Osteoblast (primary cell): ENCODE results near the gene BCL11A. TPM values are rescaled to one million over a fixed set of nuclear protein-coding genes. Genes with fewer than 3 reads are reported as not detected.
A peak's percentile ranks its signal among the peaks of the same experiment; 100 is the strongest.

Experiments
- DNase-seq: peaks from one replicate; pipeline ENCODE4 v3.0.0; 2011; ENCODE audit warnings: low spot score, mixed read lengths; ENCODE audit not compliant: insufficient read length; ENCODE audit errors: missing footprints
- H2AFZ ChIP-seq: 2 replicates; pipeline ENCODE4 v1.6.0; 2011; ENCODE audit warnings: mild to moderate bottlenecking, low read length
- H3K27ac ChIP-seq: 2 replicates; pipeline ENCODE4 v1.5.1; 2011; ENCODE audit warnings: mild to moderate bottlenecking, low read depth, low read length, moderate library complexity
- H3K27me3 ChIP-seq: 2 replicates; pipeline ENCODE4 v1.6.0; 2012; ENCODE audit warnings: mild to moderate bottlenecking, control low read depth, inconsistent platforms, low read length, moderate library complexity; ENCODE audit not compliant: insufficient read depth
- H3K36me3 ChIP-seq: 2 replicates; pipeline ENCODE4 v1.5.1; 2011; ENCODE audit warnings: mild to moderate bottlenecking, low read length, control low read depth, moderate library complexity; ENCODE audit not compliant: insufficient read depth
- H3K4me1 ChIP-seq: 2 replicates; pipeline ENCODE4 v1.5.1; 2011; ENCODE audit warnings: mild to moderate bottlenecking, low read length, control low read depth, moderate library complexity; ENCODE audit not compliant: insufficient read depth
- H3K4me2 ChIP-seq: 2 replicates; pipeline ENCODE4 v1.6.0; 2011; ENCODE audit warnings: mild to moderate bottlenecking, low read length; ENCODE audit not compliant: insufficient read depth
- H3K4me3 ChIP-seq: fragments of 200-600 bp; sonication (generic); 3 replicates; pipeline ENCODE4 v1.5.1; 2012; ENCODE audit warnings: mild to moderate bottlenecking, low read length, inconsistent platforms; ENCODE audit not compliant: insufficient read depth
- H3K79me2 ChIP-seq: 2 replicates; pipeline ENCODE4 v1.6.0; 2012; ENCODE audit warnings: mild to moderate bottlenecking, low read length, control low read depth, inconsistent platforms; ENCODE audit not compliant: insufficient read depth
- H3K9me3 ChIP-seq: 2 replicates; pipeline ENCODE4 v1.5.1; 2011; ENCODE audit warnings: low read depth, low read length, control low read depth
- H4K20me1 ChIP-seq: 2 replicates; pipeline ENCODE4 v1.6.0; 2012; ENCODE audit warnings: mild to moderate bottlenecking, low read length, control low read depth; ENCODE audit not compliant: insufficient read depth
- total RNA-seq: library from RNA; depleted of rRNA; stranded (reverse); fragments of >200 nt; gene quantifications from 2 replicates; pipeline ENCODE4 v1.2.3, GENCODE V29; 2012
- TF ChIP-seq, protein P1 (sequence below): IDR thresholded peaks from 2 replicates; pipeline ENCODE4 v1.5.1; 2011; ENCODE audit warnings: mild to moderate bottlenecking, low read depth, low read length, moderate library complexity; ENCODE audit errors: extremely low read depth

Gene BCL11A
- total RNA-seq, 1 donor: 1.4 TPM

DNA sequence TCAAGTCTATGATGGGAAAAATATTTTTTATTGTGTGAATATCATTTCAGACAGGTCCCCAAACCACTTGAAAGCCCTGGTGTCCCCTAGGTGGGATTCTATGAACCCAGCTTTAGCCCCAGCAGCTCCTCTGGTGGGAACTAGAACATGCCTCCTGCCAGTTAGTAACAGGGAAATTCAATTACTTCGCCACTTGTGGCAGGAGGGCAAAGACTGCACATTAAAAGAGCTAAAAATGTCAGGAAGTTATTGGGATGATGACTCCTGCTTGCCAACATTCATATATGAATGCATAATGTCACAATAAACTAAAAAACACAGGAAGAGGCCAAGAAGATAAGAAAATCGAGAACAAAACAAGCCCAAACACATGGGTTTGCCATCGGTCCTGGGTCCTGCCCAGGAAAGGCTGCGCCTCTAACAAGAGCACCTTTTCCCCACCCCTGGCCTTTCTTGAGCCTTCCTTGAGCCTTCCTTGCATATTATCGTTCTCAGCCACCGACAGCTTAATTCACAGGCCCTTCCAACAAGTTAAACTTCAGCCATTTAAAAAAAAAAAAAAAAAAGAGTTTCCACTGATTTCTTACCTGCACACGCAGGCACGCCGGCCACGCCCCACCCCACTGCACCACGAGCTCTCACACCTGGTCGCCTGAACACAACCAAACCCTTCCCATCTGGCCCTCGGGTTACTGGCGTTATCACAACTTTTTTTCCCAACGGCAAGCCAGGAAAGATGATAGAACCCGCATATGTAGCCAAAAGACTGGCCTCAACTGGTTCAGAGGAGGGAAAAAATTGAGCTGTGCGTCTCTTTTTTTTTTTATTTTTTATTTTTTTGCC lies 23.4 kb downstream of the BCL11A start:
- Histone ChIP-seq H4K20me1 (no peaks in the 10 kb centered on the region), H3K36me3 (no peaks in the 10 kb centered on the region), H2AFZ (no peak overlapping the region), H3K4me1 (no peaks in the 10 kb centered on the region), H3K9me3 (no peaks in the 10 kb centered on the region), H3K4me2 (no peak overlapping the region), H3K4me3 (no peak overlapping the region), H3K27me3 (no peaks in the 10 kb centered on the region), H3K79me2 (no peaks in the 10 kb centered on the region), H3K27ac (no peak overlapping the region)
- TF ChIP-seq, protein P1, sequence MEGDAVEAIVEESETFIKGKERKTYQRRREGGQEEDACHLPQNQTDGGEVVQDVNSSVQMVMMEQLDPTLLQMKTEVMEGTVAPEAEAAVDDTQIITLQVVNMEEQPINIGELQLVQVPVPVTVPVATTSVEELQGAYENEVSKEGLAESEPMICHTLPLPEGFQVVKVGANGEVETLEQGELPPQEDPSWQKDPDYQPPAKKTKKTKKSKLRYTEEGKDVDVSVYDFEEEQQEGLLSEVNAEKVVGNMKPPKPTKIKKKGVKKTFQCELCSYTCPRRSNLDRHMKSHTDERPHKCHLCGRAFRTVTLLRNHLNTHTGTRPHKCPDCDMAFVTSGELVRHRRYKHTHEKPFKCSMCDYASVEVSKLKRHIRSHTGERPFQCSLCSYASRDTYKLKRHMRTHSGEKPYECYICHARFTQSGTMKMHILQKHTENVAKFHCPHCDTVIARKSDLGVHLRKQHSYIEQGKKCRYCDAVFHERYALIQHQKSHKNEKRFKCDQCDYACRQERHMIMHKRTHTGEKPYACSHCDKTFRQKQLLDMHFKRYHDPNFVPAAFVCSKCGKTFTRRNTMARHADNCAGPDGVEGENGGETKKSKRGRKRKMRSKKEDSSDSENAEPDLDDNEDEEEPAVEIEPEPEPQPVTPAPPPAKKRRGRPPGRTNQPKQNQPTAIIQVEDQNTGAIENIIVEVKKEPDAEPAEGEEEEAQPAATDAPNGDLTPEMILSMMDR: no peak
- no peak for DNase-seq

DNA sequence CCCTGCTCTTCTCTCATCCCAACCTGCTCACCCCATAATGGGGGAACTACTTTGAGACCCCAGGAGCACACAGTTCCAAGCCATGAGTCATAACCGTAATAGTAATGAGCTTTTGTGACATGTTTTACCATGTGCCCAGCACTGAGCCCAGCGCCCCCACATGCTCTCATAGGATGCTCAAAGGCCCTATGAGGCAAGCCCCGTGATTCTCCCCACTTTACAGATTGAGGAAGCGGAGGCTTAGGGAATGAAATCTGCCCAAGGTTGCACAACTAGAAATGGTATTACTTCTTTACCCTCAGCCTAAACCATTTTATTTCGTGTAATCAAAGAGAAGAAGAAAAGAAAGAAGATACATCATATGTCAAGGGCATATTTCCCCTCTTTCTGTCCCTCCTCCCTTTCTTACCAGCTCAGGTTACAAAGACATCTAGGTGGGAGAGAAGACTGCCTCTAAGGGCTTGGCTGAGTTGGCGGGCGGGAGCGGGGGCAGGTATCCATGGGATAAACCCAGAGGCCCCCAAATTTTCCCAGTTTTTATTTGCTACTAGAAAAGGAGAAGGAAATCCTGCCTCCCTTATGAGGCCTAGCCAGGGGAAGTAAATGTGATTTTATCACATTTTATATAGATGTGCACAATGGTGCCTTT lies 24.2 kb downstream of the BCL11A start:
- H3K36me3 ChIP-seq: no peaks in the 10 kb centered on the region
- DNase-seq: no peak
- H4K20me1 ChIP-seq: no peaks in the 10 kb centered on the region
- H3K4me2 ChIP-seq: no peak overlapping the region
- no peaks in the 10 kb centered on the region for H3K79me2 ChIP-seq
- H3K9me3 ChIP-seq: no peaks in the 10 kb centered on the region
- TF ChIP-seq, protein P1: no peak
- no peaks in the 10 kb centered on the region for H3K27me3 ChIP-seq
- no peak overlapping the region for H3K4me3 ChIP-seq
- no peak overlapping the region for H2AFZ ChIP-seq
- H3K4me1 ChIP-seq: no peaks in the 10 kb centered on the region
- no peak overlapping the region for H3K27ac ChIP-seq

DNA sequence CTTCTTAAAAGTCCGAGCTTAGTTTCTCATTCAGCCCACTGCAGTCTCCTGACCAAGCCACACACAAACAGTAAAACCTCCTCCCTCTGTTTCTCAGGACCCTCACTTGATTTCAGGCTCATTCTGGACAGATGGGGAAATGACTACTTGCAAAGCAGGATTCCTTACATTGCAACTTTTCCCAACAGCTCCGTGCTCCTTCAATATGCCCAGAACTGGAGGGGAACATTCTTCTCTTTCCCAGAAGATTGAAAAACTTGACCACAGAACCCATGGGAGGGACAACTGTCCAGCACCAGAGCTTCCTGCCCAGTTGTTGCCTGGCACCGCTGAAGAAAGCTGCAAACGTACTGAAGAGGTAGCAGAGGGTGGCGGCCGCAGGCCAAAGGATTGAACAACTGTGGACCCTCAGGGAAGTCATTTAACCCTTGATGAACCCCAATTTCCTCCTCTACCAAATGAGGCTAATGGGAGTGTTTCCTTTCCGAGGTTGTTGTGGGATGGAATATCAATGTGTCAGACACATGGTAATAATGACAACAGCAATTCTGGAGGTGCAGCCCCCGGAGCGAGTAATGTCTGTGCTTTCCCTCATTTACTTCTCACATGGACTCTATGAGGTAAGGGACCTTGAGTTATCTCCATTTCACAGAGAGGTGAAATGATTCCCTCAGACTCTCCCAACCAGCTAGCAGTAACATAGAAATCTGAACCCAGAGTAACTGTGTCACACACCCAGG lies 25.0 kb downstream of the BCL11A start:
- Histone ChIP-seq H3K27me3 (no peaks in the 10 kb centered on the region), H2AFZ (peak overlapping the region; percentile 68), H3K4me3 (no peak overlapping the region), H3K9me3 (no peaks in the 10 kb centered on the region), H3K36me3 (no peaks in the 10 kb centered on the region), H3K4me2 (peak overlapping the region; percentile 28), H3K79me2 (no peaks in the 10 kb centered on the region), H4K20me1 (no peaks in the 10 kb centered on the region), H3K27ac (no peak overlapping the region), H3K4me1 (no peaks in the 10 kb centered on the region)
- TF ChIP-seq, protein P1: no peak
- no peak for DNase-seq
